Activated naive CD4-positive, alpha-beta T cell treated with anti-CD3 and anti-CD28 coated beads for 36 hours (primary cell): ENCODE results near the gene TCEANC. TPM values are rescaled to one million over a fixed set of nuclear protein-coding genes. Genes with fewer than 3 reads are reported as not detected.

Experiments used
- CTCF ChIA-PET: fragments of 350-600 bp; sonication (Branson Sonifier 250); formaldehyde crosslinking; loops from one replicate; lab custom pipeline; 2021; ENCODE audit warnings: antibody characterized with exemption; lab: Charles Lee
- DNase-seq: peaks from one replicate; pipeline ENCODE4 v3.0.0-alpha.2; 2020
- H3K27ac Mint-ChIP-seq: one replicate; pipeline ENCODE4 v1.8.0; 2021; ENCODE audit warnings: mild to moderate bottlenecking, mixed read lengths
- H3K27me3 Mint-ChIP-seq: one replicate; pipeline ENCODE4 v1.8.0; 2021; ENCODE audit warnings: low read depth, mixed read lengths
- H3K36me3 Mint-ChIP-seq: one replicate; pipeline ENCODE4 v1.8.0; 2021; ENCODE audit warnings: low read depth, mixed read lengths
- H3K4me1 Mint-ChIP-seq: one replicate; pipeline ENCODE4 v1.8.0; 2021; ENCODE audit warnings: low read depth, mixed read lengths
- H3K4me3 Mint-ChIP-seq: one replicate; pipeline ENCODE4 v1.8.0; 2021; ENCODE audit warnings: mild to moderate bottlenecking, moderate library complexity, mixed read lengths
- H3K9me3 Mint-ChIP-seq: one replicate; pipeline ENCODE4 v1.8.0; 2021; ENCODE audit warnings: mixed read lengths
- intact Hi-C: fragments of 100-400 bp; cut with micrococcal nuclease; formaldehyde crosslinking; loops from one replicate; pipeline ENCODE4 v1.15.1; 2023
- total RNA-seq, 2 experiments: library from RNA; stranded (reverse); gene quantifications; one replicate each; pipeline ENCODE4 v1.2.3, GENCODE V29; 2021

TCEANC gene
- total RNA-seq, 2 experiments from 2014 or later, result 2.5 to 2.7 TPM

GRCh38 chrX:13684361-13684760 is 31.4 kb downstream of the TCEANC start:
- Mint-ChIP-seq H3K27me3 (no peaks in the 10 kb centered on the region), H3K27ac (no peak overlapping the region), H3K36me3 (peaks cover 4% of the 10 kb centered on the region), H3K4me1 (peaks cover 34% of the 10 kb centered on the region), H3K9me3 (no peaks in the 10 kb centered on the region), H3K4me3 (no peak overlapping the region)
- CTCF ChIA-PET, result interaction anchor here (0.5 kb wide), 1 partner anchor 25 kb away, joined by 3 read pairs; no protein-coding TSS in a partner anchor
- DNase-seq, result no peak
- intact Hi-C loops, result no loop called here

GRCh38 chrX:13685126-13685763 is 32.3 kb downstream of the TCEANC start:
- peaks cover 36% of the 10 kb centered on the region for H3K4me1 Mint-ChIP-seq
- no peak for DNase-seq
- H3K9me3 Mint-ChIP-seq, result no peaks in the 10 kb centered on the region
- peaks cover 6% of the 10 kb centered on the region for H3K36me3 Mint-ChIP-seq
- no peak overlapping the region for H3K27ac Mint-ChIP-seq
- no peak overlapping the region for H3K4me3 Mint-ChIP-seq
- intact Hi-C loops, result loop anchor here (5.0 kb wide), 2 partner anchors 593 to 733 kb away; no protein-coding TSS in a partner anchor
- H3K27me3 Mint-ChIP-seq, result no peaks in the 10 kb centered on the region
- CTCF ChIA-PET, result no interaction called here

- DNase-seq, result no peak
- Mint-ChIP-seq H3K4me1 (peaks cover 50% of the 10 kb centered on the region), H3K27me3 (no peaks in the 10 kb centered on the region), H3K27ac (peak overlapping the region; percentile 96), H3K36me3 (peaks cover 8% of the 10 kb centered on the region), H3K9me3 (no peaks in the 10 kb centered on the region), H3K4me3 (no peak overlapping the region)
- CTCF ChIA-PET, result interaction anchor here (0.7 to 2.0 kb wide), 3 partner anchors 18 to 48 kb away, joined by 3 to 8 read pairs (median 5); partner anchors contain the start of genes OFD1 and TRAPPC2
- intact Hi-C loops, result loop anchor here (5.0 kb wide), 2 partner anchors 595 to 735 kb away; no protein-coding TSS in a partner anchor
Measured at GRCh38 chrX:13687203-13687602, 34.3 kb downstream of the TCEANC start.

GRCh38 chrX:13688384-13688957 is 35.5 kb downstream of the TCEANC start:
- Mint-ChIP-seq H3K36me3 (peaks cover 6% of the 10 kb centered on the region), H3K27ac (peak overlapping the region; percentile 96), H3K4me1 (peaks cover 62% of the 10 kb centered on the region), H3K27me3 (no peaks in the 10 kb centered on the region), H3K9me3 (no peaks in the 10 kb centered on the region), H3K4me3 (peak overlapping the region; percentile 82)
- no peak for DNase-seq
- CTCF ChIA-PET, result interaction anchor here (0.8 to 2.0 kb wide), 3 partner anchors 19 to 47 kb away, joined by 4 to 8 read pairs (median 5); partner anchors contain the start of genes OFD1 and TRAPPC2
- intact Hi-C loops, result loop anchor here (1.0 to 5.0 kb wide), 7 partner anchors 19 to 1184 kb away; partner anchors contain the start of genes FANCB, MOSPD2, OFD1 and TCEANC

- peak within 1 kb of the TSS; percentile 96 for H3K27ac Mint-ChIP-seq
- DNase-seq, result peak; percentile 83
- peak within 1 kb of the TSS; percentile 82 for H3K4me3 Mint-ChIP-seq
- CTCF ChIA-PET, result interaction anchor here (1.8 to 2.0 kb wide), 2 partner anchors 20 to 46 kb away, joined by 5 to 8 read pairs; partner anchors contain the start of genes OFD1 and TRAPPC2
- peaks cover 6% of the 10 kb centered on the region for H3K36me3 Mint-ChIP-seq
- H3K4me1 Mint-ChIP-seq, result peaks cover 65% of the 10 kb centered on the region
- H3K9me3 Mint-ChIP-seq, result no peaks in the 10 kb centered on the region
- intact Hi-C loops, result loop anchor here (1.0 to 5.0 kb wide), 8 partner anchors 20 to 1184 kb away; partner anchors contain the start of genes FANCB, MOSPD2, OFD1 and TCEANC
- no peaks in the 10 kb centered on the region for H3K27me3 Mint-ChIP-seq
Measured at GRCh38 chrX:13688958-13689740, 36.2 kb downstream of the TCEANC start, which contains the start of gene RAB9A. Gene RAB9A, plus strand, starts transcription at chrX:13689128. Its CDS starts 19,619 bp downstream, at chrX:13708747.

- CTCF ChIA-PET, result no interaction called here
- no peaks in the 10 kb centered on the region for H3K9me3 Mint-ChIP-seq
- peaks cover 68% of the 10 kb centered on the region for H3K4me1 Mint-ChIP-seq
- intact Hi-C loops, result loop anchor here (1.0 to 5.0 kb wide), 5 partner anchors 53 to 1183 kb away; partner anchors contain the start of genes FANCB and MOSPD2
- peak overlapping the region; percentile 96 for H3K27ac Mint-ChIP-seq
- H3K27me3 Mint-ChIP-seq, result no peaks in the 10 kb centered on the region
- peaks cover 6% of the 10 kb centered on the region for H3K36me3 Mint-ChIP-seq
- no peak for DNase-seq
- H3K4me3 Mint-ChIP-seq, result peak overlapping the region; percentile 82
Measured at GRCh38 chrX:13689741-13690211, 36.8 kb downstream of the TCEANC start.

- Mint-ChIP-seq H3K4me1 (peaks cover 69% of the 10 kb centered on the region), H3K4me3 (peak overlapping the region; percentile 82), H3K27ac (peak overlapping the region; percentile 31), H3K9me3 (no peaks in the 10 kb centered on the region), H3K36me3 (peaks cover 8% of the 10 kb centered on the region), H3K27me3 (no peaks in the 10 kb centered on the region)
- DNase-seq, result no peak
- intact Hi-C loops, result loop anchor here (1.0 kb wide), 1 partner anchor 33 kb away; no protein-coding TSS in a partner anchor
- CTCF ChIA-PET, result interaction anchor here (1.0 to 1.7 kb wide), 3 partner anchors 20 to 35 kb away, joined by 3 read pairs; no protein-coding TSS in a partner anchor
Measured at GRCh38 chrX:13690836-13691235, 37.9 kb downstream of the TCEANC start.

GRCh38 chrX:13691841-13692371 is 39.0 kb downstream of the TCEANC start:
- Mint-ChIP-seq H3K4me1 (peaks cover 74% of the 10 kb centered on the region), H3K27ac (no peak overlapping the region), H3K27me3 (no peaks in the 10 kb centered on the region), H3K9me3 (no peaks in the 10 kb centered on the region), H3K4me3 (no peak overlapping the region), H3K36me3 (peaks cover 8% of the 10 kb centered on the region)
- CTCF ChIA-PET, result interaction anchor here (1.1 to 1.7 kb wide), 2 partner anchors 36 to 48 kb away, joined by 3 to 4 read pairs; no protein-coding TSS in a partner anchor
- intact Hi-C loops, result loop anchor here (1.0 kb wide), 1 partner anchor 34 kb away; no protein-coding TSS in a partner anchor
- DNase-seq, result no peak

- peak overlapping the region; percentile 12 for H3K4me3 Mint-ChIP-seq
- no peaks in the 10 kb centered on the region for H3K27me3 Mint-ChIP-seq
- intact Hi-C loops, result no loop called here
- H3K36me3 Mint-ChIP-seq, result peaks cover 8% of the 10 kb centered on the region
- no peaks in the 10 kb centered on the region for H3K9me3 Mint-ChIP-seq
- no peak for DNase-seq
- H3K4me1 Mint-ChIP-seq, result peaks cover 74% of the 10 kb centered on the region
- CTCF ChIA-PET, result no interaction called here
- no peak overlapping the region for H3K27ac Mint-ChIP-seq
Measured at GRCh38 chrX:13692771-13693231, 39.9 kb downstream of the TCEANC start.

GRCh38 chrX:13693341-13693961 is 40.5 kb downstream of the TCEANC start:
- H3K36me3 Mint-ChIP-seq, result peaks cover 8% of the 10 kb centered on the region
- intact Hi-C loops, result no loop called here
- CTCF ChIA-PET, result no interaction called here
- no peaks in the 10 kb centered on the region for H3K9me3 Mint-ChIP-seq
- H3K4me3 Mint-ChIP-seq, result no peak overlapping the region
- no peak overlapping the region for H3K27ac Mint-ChIP-seq
- peaks cover 71% of the 10 kb centered on the region for H3K4me1 Mint-ChIP-seq
- H3K27me3 Mint-ChIP-seq, result no peaks in the 10 kb centered on the region
- no peak for DNase-seq

GRCh38 chrX:13694359-13694758 is 41.4 kb downstream of the TCEANC start:
- intact Hi-C loops, result no loop called here
- H3K27ac Mint-ChIP-seq, result no peak overlapping the region
- peaks cover 9% of the 10 kb centered on the region for H3K36me3 Mint-ChIP-seq
- peaks cover 80% of the 10 kb centered on the region for H3K4me1 Mint-ChIP-seq
- no peak overlapping the region for H3K4me3 Mint-ChIP-seq
- no peak for DNase-seq
- H3K27me3 Mint-ChIP-seq, result no peaks in the 10 kb centered on the region
- CTCF ChIA-PET, result interaction anchor here (0.7 kb wide), 1 partner anchor 48 kb away, joined by 4 read pairs; no protein-coding TSS in a partner anchor
- H3K9me3 Mint-ChIP-seq, result no peaks in the 10 kb centered on the region
